ENCODE results near the gene GLIPR1. TPM values are rescaled to one million over a fixed set of nuclear protein-coding genes. Genes with fewer than 3 reads are reported as not detected.
"Not testable (repeated sequence)": the region's sequence is repeated elsewhere in the genome, so short reads cannot be mapped to it uniquely, and the experiment has no call there.

The GLIPR1 gene
- total and polyA plus RNA-seq, 10 of the 15 experiments (the other 5 are each of a cell fraction or from before 2014, with no cell fraction given) = 18.2 to 62.6 (median 32.2) TPM

- TF ChIP-seq NFYA (IDR thresholded peaks at IDR 0.05; ENCODE audit: borderline replicate concordance, low read depth, low read length) (no peak), NFYB (IDR thresholded peaks at IDR 0.05; ENCODE audit: insufficient read depth, low read depth, low read length) (no peak), IRF3 (IDR thresholded peaks at IDR 0.05) (no peak)
Measured at GRCh38 chr12:75439930-75440329, 40.6 kb upstream of the GLIPR1 start (continued).

GRCh38 chr12:75441687-75442449, 38.7 kb upstream of the GLIPR1 start:
- H3K27me3 ChIP-seq (replicated peaks in 1 of 2; ENCODE audit: control insufficient read depth in 2 of 2, insufficient read depth in 2 of 2, low read length in 1 of 2); in situ Hi-C loops (cut with MboI); RAD21 ChIA-PET (ENCODE audit: unreplicated experiment); intact Hi-C loops (cut with micrococcal nuclease; ENCODE audit: unreplicated experiment); H3K4me3 ChIP-seq; H3K36me3 ChIP-seq (ENCODE audit: control insufficient read depth in 2 of 2, insufficient read depth in 2 of 2, low read length in 1 of 2); H2AFZ ChIP-seq (ENCODE audit: control insufficient read depth, low read depth, low read length); FAIRE-seq; BruUV-seq (replicated peaks); ATAC-seq; POLR2A ChIA-PET; DNase-seq (ENCODE audit: low read depth, low spot score); H3K4me1 ChIP-seq (ENCODE audit: control insufficient read depth, insufficient read depth, low read length); H3K4me2 ChIP-seq (ENCODE audit: control insufficient read depth, insufficient read depth); H3K9me3 ChIP-seq (replicated peaks; ENCODE audit: control insufficient read depth, insufficient read depth, low read length); H3K79me2 ChIP-seq (ENCODE audit: control insufficient read depth, insufficient read depth, low read length); H4K20me1 ChIP-seq (ENCODE audit: control insufficient read depth, insufficient read depth); H3K9ac ChIP-seq (ENCODE audit: control insufficient read depth, insufficient read depth, low read length); H3K27ac ChIP-seq (ENCODE audit: control insufficient read depth, insufficient read depth); SMC1A ChIA-PET (ENCODE audit: uncharacterized antibody, unreplicated experiment): not testable (repeated sequence)
- CTCF ChIA-PET = interaction anchor here (2.1 kb wide), 1 partner anchor 42 kb away, joined by 7 read pairs; no protein-coding TSS in a partner anchor
- 14% methylated on average over 4 of the region's 4 CpGs for WGBS (ENCODE audit: insufficient coverage, insufficient replicate concordance, low lambda C conversion rate, missing lambda C conversion rate)

GRCh38 chr12:75442454-75442853, 38.1 kb upstream of the GLIPR1 start:
- H3K9me3 ChIP-seq (replicated peaks; ENCODE audit: control insufficient read depth, insufficient read depth, low read length); H3K79me2 ChIP-seq (ENCODE audit: control insufficient read depth, insufficient read depth, low read length); H3K4me2 ChIP-seq (ENCODE audit: control insufficient read depth, insufficient read depth); BruUV-seq (replicated peaks); H4K20me1 ChIP-seq (ENCODE audit: control insufficient read depth, insufficient read depth); SMC1A ChIA-PET (ENCODE audit: uncharacterized antibody, unreplicated experiment); intact Hi-C loops (cut with micrococcal nuclease; ENCODE audit: unreplicated experiment); POLR2A ChIA-PET; H3K27ac ChIP-seq (ENCODE audit: control insufficient read depth, insufficient read depth); ATAC-seq; H3K27me3 ChIP-seq (replicated peaks in 1 of 2; ENCODE audit: control insufficient read depth in 2 of 2, insufficient read depth in 2 of 2, low read length in 1 of 2); FAIRE-seq; H3K4me3 ChIP-seq; H3K4me1 ChIP-seq (ENCODE audit: control insufficient read depth, insufficient read depth, low read length); RAD21 ChIA-PET (ENCODE audit: unreplicated experiment); DNase-seq (ENCODE audit: low read depth, low spot score); H2AFZ ChIP-seq (ENCODE audit: control insufficient read depth, low read depth, low read length); H3K36me3 ChIP-seq (ENCODE audit: control insufficient read depth in 2 of 2, insufficient read depth in 2 of 2, low read length in 1 of 2); in situ Hi-C loops (cut with MboI); H3K9ac ChIP-seq (ENCODE audit: control insufficient read depth, insufficient read depth, low read length): not testable (repeated sequence)
- WGBS (ENCODE audit: insufficient coverage, insufficient replicate concordance, low lambda C conversion rate, missing lambda C conversion rate) = 26% methylated on average over 3 of the region's 3 CpGs
- CTCF ChIA-PET = interaction anchor here (2.1 kb wide), 1 partner anchor 42 kb away, joined by 7 read pairs; no protein-coding TSS in a partner anchor

All from GM12878 (cell line).